Kidney (tissue), 14 donors: ENCODE data around the gene HSD11B2. TPM values are rescaled to one million over a fixed set of nuclear protein-coding genes. Genes with fewer than 3 reads are reported as not detected.

Source experiments
- DNase-seq, 5 donors: peaks; one replicate each; pipeline ENCODE4 v3.0.0-alpha.2; 2013 to 2020
- FAIRE-seq: peaks from 2 replicates; lab custom pipeline; 2012; peaks lifted over from hg19 to GRCh38; lab: Jason Lieb, UNC
- H3K27ac ChIP-seq, 2 donors: one replicate each; pipeline ENCODE4 v1.7.0; 2013; ENCODE audit warnings: low read depth in 2 of 2, low read length in 2 of 2, inconsistent platforms in 1 of 2
- H3K27me3 ChIP-seq: one replicate; pipeline ENCODE4 v1.7.1; 2013; ENCODE audit warnings: low read length, inconsistent platforms; ENCODE audit not compliant: control insufficient read depth, insufficient read depth
- H3K36me3 ChIP-seq, 3 donors: one replicate each; pipeline versions ENCODE4 v1.7.0 to v1.7.1; 2013; ENCODE audit warnings: low read length in 3 of 3, control low read depth in 1 of 3, inconsistent platforms in 1 of 3; ENCODE audit not compliant: insufficient read depth in 3 of 3, control insufficient read depth in 2 of 3
- H3K4me1 ChIP-seq, 3 donors: one replicate each; pipeline versions ENCODE4 v1.7.0 to v1.7.1; 2013; ENCODE audit warnings: low read length in 3 of 3, inconsistent platforms in 1 of 3, low read depth in 1 of 3; ENCODE audit not compliant: control insufficient read depth in 2 of 3, insufficient read depth in 2 of 3
- H3K4me3 ChIP-seq, 3 donors: one replicate each; pipeline versions ENCODE4 v1.7.0 to v1.8.1; 2013; ENCODE audit warnings: low read length in 3 of 3, control low read depth in 1 of 3, inconsistent platforms in 1 of 3
- H3K9ac ChIP-seq, 3 donors: one replicate each; pipeline versions ENCODE4 v1.7.0 to v1.7.1; 2013; ENCODE audit warnings: low read length in 3 of 3, control low read depth in 1 of 3, inconsistent platforms in 1 of 3
- H3K9me3 ChIP-seq, 3 donors: one replicate each; pipeline versions ENCODE4 v1.7.0 to v1.7.1; 2013; ENCODE audit warnings: low read length in 3 of 3, control low read depth in 1 of 3, inconsistent platforms in 1 of 3; ENCODE audit not compliant: control insufficient read depth in 2 of 3, insufficient read depth in 1 of 3
- intact Hi-C: fragments of 100-400 bp; cut with DNase I; formaldehyde crosslinking; loops from one replicate; pipeline ENCODE4 v1.11.1; 2022
- polyA plus RNA-seq: library from polyadenylated mRNA; stranded (reverse); fragments of 350-450 nt; fragmentation: Illumina TruSeq; extraction: RNeasy Lipid Tissue Mini Kit (QIAGEN cat#74804); gene quantifications from one replicate; pipeline ENCODE4 v1.2.3, GENCODE V29; 2014; ENCODE audit warnings: low read depth, low replicate concordance; ENCODE audit not compliant: insufficient read depth
- total RNA-seq: library from RNA; stranded (reverse); fragmentation: NEBNext Ultra II Directional; extraction: Animal tissue kit (Norgen Biotek cat#: 25700); gene quantifications from one replicate; pipeline ENCODE4 v1.2.1, GENCODE V29; 2021
- TF ChIP-seq, protein P1 (sequence below): IDR thresholded peaks from 3 replicates; pipeline ENCODE4 v1.5.1; 2012; ENCODE audit warnings: mild to moderate bottlenecking, moderate library complexity, borderline replicate concordance; ENCODE audit not compliant: insufficient read depth; ENCODE audit errors: extremely low read depth
- donor health status: control.
- donor health status: control.
- donor health status: control.
- donor health status: control.
- donor health status: control.
- donor health status: DM: yes; HTN: yes; CAD: no.
- donor health status: Normal renal cell carcinoma (clear cell type).

HSD11B2 gene
- total and polyA plus RNA-seq, 2 donors from 2014 or later = 139 to 1,022 TPM

DNA sequence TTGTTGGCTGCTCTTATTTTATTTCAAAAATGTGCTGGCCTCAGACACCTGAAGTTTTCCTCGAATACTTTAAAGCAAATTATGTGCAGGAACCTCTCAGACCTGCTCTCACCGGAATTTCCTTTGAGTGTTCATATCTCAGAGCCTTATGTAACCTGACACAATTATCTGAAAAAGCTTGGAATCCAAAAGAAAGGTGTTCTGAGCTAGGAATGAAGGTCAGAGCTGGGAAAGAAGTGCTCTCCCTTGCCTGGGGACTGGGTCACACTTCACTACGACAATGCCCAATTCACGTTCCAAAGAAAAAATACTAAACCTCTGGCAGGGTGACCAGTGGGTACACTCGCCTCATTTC is 6.7 kb upstream of the HSD11B2 start:
- intact Hi-C loops = no loop called here
- Histone ChIP-seq H3K4me1 (peaks cover 0 to 15% (median 13%) of the 10 kb centered on the region in 3 donors), H3K9ac (no peak overlapping the region), H3K4me3 (no peak overlapping the region), H3K36me3 (no peaks in the 10 kb centered on the region), H3K27ac (peak overlapping the region; percentile 53 to 67), H3K9me3 (no peaks in the 10 kb centered on the region), H3K27me3 (no peaks in the 10 kb centered on the region)
- FAIRE-seq (no peak), DNase-seq (no peak)
- TF ChIP-seq, protein P1, sequence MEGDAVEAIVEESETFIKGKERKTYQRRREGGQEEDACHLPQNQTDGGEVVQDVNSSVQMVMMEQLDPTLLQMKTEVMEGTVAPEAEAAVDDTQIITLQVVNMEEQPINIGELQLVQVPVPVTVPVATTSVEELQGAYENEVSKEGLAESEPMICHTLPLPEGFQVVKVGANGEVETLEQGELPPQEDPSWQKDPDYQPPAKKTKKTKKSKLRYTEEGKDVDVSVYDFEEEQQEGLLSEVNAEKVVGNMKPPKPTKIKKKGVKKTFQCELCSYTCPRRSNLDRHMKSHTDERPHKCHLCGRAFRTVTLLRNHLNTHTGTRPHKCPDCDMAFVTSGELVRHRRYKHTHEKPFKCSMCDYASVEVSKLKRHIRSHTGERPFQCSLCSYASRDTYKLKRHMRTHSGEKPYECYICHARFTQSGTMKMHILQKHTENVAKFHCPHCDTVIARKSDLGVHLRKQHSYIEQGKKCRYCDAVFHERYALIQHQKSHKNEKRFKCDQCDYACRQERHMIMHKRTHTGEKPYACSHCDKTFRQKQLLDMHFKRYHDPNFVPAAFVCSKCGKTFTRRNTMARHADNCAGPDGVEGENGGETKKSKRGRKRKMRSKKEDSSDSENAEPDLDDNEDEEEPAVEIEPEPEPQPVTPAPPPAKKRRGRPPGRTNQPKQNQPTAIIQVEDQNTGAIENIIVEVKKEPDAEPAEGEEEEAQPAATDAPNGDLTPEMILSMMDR = no peak

GRCh38 chr16:67425061-67425460 is 5.9 kb upstream of the HSD11B2 start:
- H3K4me1 ChIP-seq = peaks cover 0 to 21% (median 20%) of the 10 kb centered on the region in 3 donors
- no peaks in the 10 kb centered on the region for H3K36me3 ChIP-seq
- intact Hi-C loops = loop anchor here (5.0 kb wide), 1 partner anchor 42 kb away; no protein-coding TSS in a partner anchor
- H3K4me3 ChIP-seq = no peak overlapping the region
- H3K9me3 ChIP-seq = no peaks in the 10 kb centered on the region
- DNase-seq = no peak
- FAIRE-seq = no peak
- H3K27ac ChIP-seq = peak overlapping the region; percentile 53 to 67
- TF ChIP-seq, protein P1 = no peak
- peak overlapping the region in 2 of 3 donors; percentile 26 to 28 for H3K9ac ChIP-seq
- H3K27me3 ChIP-seq = peaks cover 3% of the 10 kb centered on the region

- Histone ChIP-seq H3K9me3 (no peaks in the 10 kb centered on the region), H3K9ac (no peak overlapping the region), H3K4me3 (no peak overlapping the region), H3K36me3 (no peaks in the 10 kb centered on the region), H3K27ac (no peak overlapping the region), H3K27me3 (peaks cover 3% of the 10 kb centered on the region), H3K4me1 (peaks cover 0 to 25% (median 21%) of the 10 kb centered on the region in 3 donors)
- DNase-seq (no peak), FAIRE-seq (no peak)
- TF ChIP-seq, protein P1 = no peak
- intact Hi-C loops = loop anchor here (5.0 kb wide), 1 partner anchor 42 kb away; no protein-coding TSS in a partner anchor
These were observed 5.3 kb upstream of the HSD11B2 start for GRCh38 chr16:67425580-67425979.

GRCh38 chr16:67426022-67426421 is 4.9 kb upstream of the HSD11B2 start:
- FAIRE-seq = no peak
- no peak for DNase-seq
- Histone ChIP-seq H3K27ac (no peak overlapping the region), H3K36me3 (no peaks in the 10 kb centered on the region), H3K9ac (no peak overlapping the region), H3K27me3 (peaks cover 3% of the 10 kb centered on the region), H3K9me3 (no peaks in the 10 kb centered on the region), H3K4me1 (peaks cover 0 to 25% (median 21%) of the 10 kb centered on the region in 3 donors), H3K4me3 (no peak overlapping the region)
- intact Hi-C loops = loop anchor here (5.0 kb wide), 1 partner anchor 41 kb away; no protein-coding TSS in a partner anchor
- TF ChIP-seq, protein P1 = no peak
